NB4 (cell line): ENCODE measurements around the gene NDUFAF2.

Experiments
- CTCF ChIP-seq: IDR thresholded peaks from one replicate; pipeline ENCODE4 v1.5.1; 2012; ENCODE audit warnings: low read depth, low read length
- POLR2A ChIP-seq: IDR thresholded peaks from 2 replicates; pipeline ENCODE4 v1.6.1; 2011; ENCODE audit warnings: mild to moderate bottlenecking; ENCODE audit not compliant: insufficient read length; ENCODE audit errors: extremely low read depth

- no peak for TF ChIP-seq CTCF
- no peak for TF ChIP-seq POLR2A
Observed at GRCh38 chr5:61177716-61178115, 232.7 kb downstream of the NDUFAF2 start.
